Spleen (tissue), 11 donors: Measurements from ENCODE around the gene TMTC2. TPM values are rescaled to one million over a fixed set of nuclear protein-coding genes. Genes with fewer than 3 reads are reported as not detected.

Source experiments
- DNase-seq: peaks from one replicate; pipeline ENCODE4 v3.0.0-alpha.2; 2020
- H3K27ac ChIP-seq, 8 donors: fragments of 200-600 bp; sonication (generic) in 7 of 8; 1 replicate in 4 of 8; 2 replicates in 4 of 8; pipeline versions ENCODE4 v1.5.0 to v1.8.0; 2016 to 2021; ENCODE audit warnings: inconsistent platforms in 4 of 8, mild to moderate bottlenecking in 4 of 8, moderate library complexity in 1 of 8
- H3K27me3 ChIP-seq, 7 donors: fragments of 200-600 bp; sonication (generic) in 6 of 7; replicated peaks in 1 of 7; 1 replicate in 4 of 7; 2 replicates in 3 of 7; pipeline versions ENCODE4 v1.5.0 to v1.8.0; 2016 to 2021; ENCODE audit warnings: inconsistent platforms in 3 of 7, mild to moderate bottlenecking in 1 of 7
- H3K36me3 ChIP-seq, 6 donors: fragments of 200-600 bp; sonication (generic) in 5 of 6; 1 replicate in 4 of 6; 2 replicates in 2 of 6; pipeline versions ENCODE4 v1.5.0 to v1.8.0; 2016 to 2021; ENCODE audit warnings: inconsistent platforms in 2 of 6
- H3K4me1 ChIP-seq, 6 donors: fragments of 200-600 bp; sonication (generic) in 5 of 6; 1 replicate in 3 of 6; 2 replicates in 3 of 6; pipeline versions ENCODE4 v1.5.0 to v1.8.0; 2016 to 2021; ENCODE audit warnings: inconsistent platforms in 3 of 6
- H3K4me3 ChIP-seq, 8 donors: fragments of 200-600 bp; sonication (generic) in 7 of 8; 1 replicate in 4 of 8; 2 replicates in 4 of 8; pipeline versions ENCODE4 v1.5.0 to v1.8.0; 2016 to 2021; ENCODE audit warnings: inconsistent platforms in 4 of 8, mild to moderate bottlenecking in 4 of 8, moderate library complexity in 2 of 8
- H3K9me3 ChIP-seq, 8 donors: fragments of 200-600 bp; sonication (generic) in 7 of 8; 1 replicate in 4 of 8; 2 replicates in 4 of 8; pipeline versions ENCODE4 v1.5.0 to v1.8.0; 2016 to 2021; ENCODE audit warnings: inconsistent platforms in 4 of 8
- CTCF ChIP-seq, 11 experiments: fragments of 200-600 bp in 7 of 11; fragments of 450-650 bp in 4 of 11; sonication (generic) in 4 of 11; IDR thresholded peaks in 8 of 11; conservative IDR thresholded peaks in 3 of 11; 1 replicate in 7 of 11; 2 replicates in 4 of 11; pipeline versions ENCODE4 v1.4.0 to v1.8.0; 2016 to 2021; ENCODE audit warnings: antibody characterized with exemption in 11 of 11, inconsistent platforms in 4 of 11, mild to moderate bottlenecking in 1 of 11
- POLR2A ChIP-seq, 3 donors: fragments of 450-650 bp; IDR thresholded peaks; one replicate each; pipeline ENCODE4 v1.5.1; 2017; ENCODE audit warnings: antibody characterized with exemption in 3 of 3, mild to moderate bottlenecking in 1 of 3
- POLR2AphosphoS5 ChIP-seq, 3 donors: sonication (generic); formaldehyde crosslinking; IDR thresholded peaks; one replicate each; pipeline ENCODE4 v1.5.1; 2017; ENCODE audit warnings: antibody characterized with exemption in 3 of 3
- WGBS, 5 donors: extraction: QIAGEN DNeasy Blood & Tissue Kit in 3 of 5; methylation state at CpG; one replicate each; pipeline versions ENCODE4 v1.1.5 to v1.1.7; 2013 to 2018; 5-methylcytosine and 5-hydroxymethylcytosine counted together
- intact Hi-C: fragments of 100-400 bp; cut with DNase I; formaldehyde crosslinking; loops from one replicate; pipeline ENCODE4 v1.15.0; 2023; ENCODE audit warnings: low total_unique reads
- polyA plus RNA-seq, 3 donors: library from polyadenylated mRNA; stranded (reverse); fragments of 200-250 nt; gene quantifications; one replicate each; pipeline ENCODE4 v1.2.1, GENCODE V29; 2013
- total RNA-seq, 7 donors: library from RNA; depleted of rRNA in 3 of 7; stranded (reverse); fragments of >200 nt in 3 of 7; fragmentation: NEBNext Ultra II Directional in 4 of 7; extraction: Animal tissue kit (Norgen Biotek cat#: 25700) in 4 of 7; gene quantifications; one replicate each; pipeline versions ENCODE4 v1.1.0 to v1.2.1, GENCODE V29; 2016 to 2021
- donor health status: healthy with polysubstance abuse.
- donor health status: DM: no; HTN: no; CAD: no; lungs with moderate emphysema.
- donor health status: DM: no; HTN: no; CAD: no.
- donor health status: Bipolar disorder and iron deficiency.
- donor health status: healthy.
- donor health status: DM: no; HTN: no; CAD: no.
- donor health status: DM: yes; HTN: yes; CAD: no.

The TMTC2 gene
- total and polyA plus RNA-seq, 10 donors = 0.74 to 8.5 (median 4.0) TPM

- WGBS, 5 donors = 94 to 98% (median 96%) methylated on average over 1 of the region's 1 CpG
Measured at GRCh38 chr12:82818271-82819035, 131.7 kb downstream of the TMTC2 start.

GRCh38 chr12:82826505-82826904 lies 139.8 kb downstream of the TMTC2 start:
- intact Hi-C loops = no loop called here
- no peaks in the 10 kb centered on the region for H3K36me3 ChIP-seq
- H3K27me3 ChIP-seq = no peaks in the 10 kb centered on the region
- TF ChIP-seq POLR2AphosphoS5 (IDR thresholded peaks at IDR 0.05) = no peak
- no peak for TF ChIP-seq CTCF (IDR thresholded peaks at IDR 0.05 in 8 of 11, conservative IDR thresholded peaks at IDR 0.05 in 3 of 11)
- no peak for TF ChIP-seq POLR2A (IDR thresholded peaks at IDR 0.05)
- no peak overlapping the region for H3K4me3 ChIP-seq
- H3K27ac ChIP-seq = no peak overlapping the region
- H3K4me1 ChIP-seq = peaks cover 0 to under 1% (median 0%) of the 10 kb centered on the region in 6 donors
- DNase-seq = no peak
- no peaks in the 10 kb centered on the region for H3K9me3 ChIP-seq

More at GRCh38 chr12:82818271-82819035, 131.7 kb downstream of the TMTC2 start:
- Histone ChIP-seq H3K4me3 (no peak overlapping the region), H3K9me3 (no peaks in the 10 kb centered on the region), H3K27me3 (no peaks in the 10 kb centered on the region), H3K36me3 (no peaks in the 10 kb centered on the region), H3K27ac (no peak overlapping the region), H3K4me1 (no peaks in the 10 kb centered on the region)
- no peak for DNase-seq
- no peak for TF ChIP-seq POLR2AphosphoS5 (IDR thresholded peaks at IDR 0.05)
- TF ChIP-seq POLR2A (IDR thresholded peaks at IDR 0.05) = no peak
- TF ChIP-seq CTCF (IDR thresholded peaks at IDR 0.05 in 8 of 11, conservative IDR thresholded peaks at IDR 0.05 in 3 of 11) = no peak
- intact Hi-C loops = no loop called here

GRCh38 chr12:82832096-82832495 lies 145.4 kb downstream of the TMTC2 start:
- intact Hi-C loops = no loop called here
- Histone ChIP-seq H3K9me3 (no peaks in the 10 kb centered on the region), H3K4me1 (peaks cover 0 to 5% (median 0%) of the 10 kb centered on the region in 6 donors), H3K27me3 (no peaks in the 10 kb centered on the region), H3K36me3 (no peaks in the 10 kb centered on the region), H3K4me3 (no peak overlapping the region), H3K27ac (peak overlapping the region in 3 of 8 donors; percentile 27 to 59 (median 47))
- 26 to 50% (median 32%) methylated on average over 2 of the region's 2 CpGs for WGBS, 5 donors
- DNase-seq = no peak
- TF ChIP-seq POLR2AphosphoS5 (IDR thresholded peaks at IDR 0.05) (no peak), CTCF (IDR thresholded peaks at IDR 0.05 in 8 of 11, conservative IDR thresholded peaks at IDR 0.05 in 3 of 11) (no peak), POLR2A (IDR thresholded peaks at IDR 0.05) (no peak)

- WGBS, 5 donors = 87 to 96% (median 90%) methylated on average over 3 of the region's 3 CpGs
- intact Hi-C loops = no loop called here
Measured at GRCh38 chr12:82832981-82833380, 146.3 kb downstream of the TMTC2 start.

More at GRCh38 chr12:82832981-82833380, 146.3 kb downstream of the TMTC2 start:
- TF ChIP-seq POLR2AphosphoS5 (IDR thresholded peaks at IDR 0.05) = no peak
- no peak for TF ChIP-seq CTCF (IDR thresholded peaks at IDR 0.05 in 8 of 11, conservative IDR thresholded peaks at IDR 0.05 in 3 of 11)
- TF ChIP-seq POLR2A (IDR thresholded peaks at IDR 0.05) = no peak
- H3K4me3 ChIP-seq = no peak overlapping the region
- peaks cover 0 to 5% (median 0%) of the 10 kb centered on the region in 6 donors for H3K4me1 ChIP-seq
- H3K36me3 ChIP-seq = no peaks in the 10 kb centered on the region
- no peaks in the 10 kb centered on the region for H3K27me3 ChIP-seq
- no peak for DNase-seq
- H3K9me3 ChIP-seq = no peaks in the 10 kb centered on the region
- no peak overlapping the region for H3K27ac ChIP-seq
